LNCAP (cell line): ENCODE measurements around the gene LIFR.

Source experiments
- CTCF ChIP-seq: fragments of 450-650 bp; IDR thresholded peaks from 2 replicates; pipeline ENCODE4 v1.5.1; 2017; ENCODE audit warnings: mild to moderate bottlenecking

Gene LIFR

GRCh38 chr5:38434966-38435705 is 121.3 kb downstream of the LIFR start:
- TF ChIP-seq CTCF, result no peak

- no peak for TF ChIP-seq CTCF
These were observed 123.1 kb downstream of the LIFR start for GRCh38 chr5:38433160-38433861.

- no peak for TF ChIP-seq CTCF
These were observed 125.1 kb downstream of the LIFR start for GRCh38 chr5:38431242-38431853.

- TF ChIP-seq CTCF, result no peak
These were observed 129.2 kb downstream of the LIFR start for GRCh38 chr5:38426986-38427950.

GRCh38 chr5:38426490-38426889 is 130.0 kb downstream of the LIFR start:
- TF ChIP-seq CTCF, result no peak
